NCI-H128 (cell line): Measurements from ENCODE around the gene FARS2.
A peak's percentile ranks its signal among the peaks of the same experiment; 100 is the strongest.

Source experiments
- DNase-seq: peaks from one replicate; lab custom pipeline; 2025; ENCODE audit not compliant: unreplicated experiment; lab: John Stamatoyannopoulos, UW

The FARS2 gene

DNA sequence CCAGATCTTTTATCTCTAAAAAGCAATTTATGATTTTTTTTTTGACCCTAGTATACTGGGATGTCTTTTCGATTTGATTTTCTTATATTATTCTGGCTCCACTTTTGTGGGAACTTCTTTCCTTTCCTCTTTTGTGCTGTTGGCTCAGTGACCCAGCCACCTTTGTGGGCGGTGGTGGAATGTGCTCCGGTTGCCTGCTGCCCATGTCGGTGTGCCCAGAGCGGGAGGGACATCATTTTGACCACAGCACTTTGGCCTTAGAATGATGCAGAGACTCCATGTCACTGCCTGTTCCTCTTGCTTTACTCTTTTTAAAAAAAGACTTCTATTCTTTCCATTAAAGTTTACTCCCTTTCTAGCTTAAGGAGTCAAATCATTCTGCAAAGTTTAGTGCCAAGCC, 198.0 kb downstream of the FARS2 start:
- no peak for DNase-seq

DNA sequence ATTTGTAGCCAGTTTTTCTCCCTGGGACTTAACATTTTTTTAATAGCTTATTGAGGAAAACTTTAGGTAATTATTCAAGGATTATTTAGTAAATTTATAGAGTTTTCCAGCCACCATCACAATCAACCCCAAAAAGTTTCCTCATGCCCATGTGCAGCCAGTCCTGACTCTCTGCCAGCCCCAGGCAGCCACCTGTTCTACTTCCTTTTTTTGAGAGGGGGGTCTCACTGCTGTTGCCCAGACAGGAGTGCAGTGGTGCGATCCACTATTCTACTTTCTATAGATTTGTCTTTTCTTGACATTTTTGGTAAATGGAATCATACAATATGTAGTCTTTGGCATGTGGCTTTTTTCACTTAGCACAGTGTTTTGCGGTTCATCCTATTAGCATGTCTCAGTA, 200.1 kb downstream of the FARS2 start:
- DNase-seq, result no peak

DNA sequence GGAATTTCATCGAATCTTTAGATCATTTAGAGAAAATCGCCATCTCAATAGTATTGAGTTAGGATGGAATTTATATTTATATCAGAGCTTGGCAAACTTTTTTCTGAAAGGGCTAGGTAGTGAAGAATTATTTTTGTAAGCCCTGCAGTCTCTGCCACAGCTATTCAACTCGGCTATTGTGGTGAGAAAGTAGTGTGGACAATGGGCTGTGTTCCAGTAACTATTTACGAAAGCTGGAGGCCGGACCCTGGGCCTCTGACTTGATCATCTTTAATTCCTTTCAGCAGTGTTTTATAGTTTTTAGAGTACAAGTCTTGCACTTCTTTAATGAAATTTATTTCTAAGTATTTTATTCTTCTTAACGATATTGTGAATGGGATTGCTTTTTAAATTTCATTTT, 201.5 kb downstream of the FARS2 start:
- DNase-seq, result no peak

DNA sequence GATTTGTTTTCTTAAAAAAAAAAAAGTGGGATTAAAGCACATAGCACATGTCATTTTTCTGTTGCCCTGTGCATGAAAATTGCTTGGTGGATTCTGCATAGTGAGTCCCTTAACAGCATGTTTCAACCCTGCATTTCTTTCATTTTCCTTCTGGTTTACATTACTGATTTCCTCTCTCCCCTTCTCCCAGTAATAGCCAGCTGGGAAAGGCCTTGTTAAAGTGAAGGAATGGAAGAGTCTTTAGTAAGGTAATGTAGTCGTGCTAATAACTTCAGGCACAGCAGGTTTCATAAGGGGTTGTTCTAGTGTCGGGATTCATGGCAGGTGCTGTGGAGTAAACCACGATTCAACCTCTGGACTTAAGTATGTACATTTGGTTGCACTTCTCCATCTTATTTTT, 202.4 kb downstream of the FARS2 start:
- no peak for DNase-seq

DNA sequence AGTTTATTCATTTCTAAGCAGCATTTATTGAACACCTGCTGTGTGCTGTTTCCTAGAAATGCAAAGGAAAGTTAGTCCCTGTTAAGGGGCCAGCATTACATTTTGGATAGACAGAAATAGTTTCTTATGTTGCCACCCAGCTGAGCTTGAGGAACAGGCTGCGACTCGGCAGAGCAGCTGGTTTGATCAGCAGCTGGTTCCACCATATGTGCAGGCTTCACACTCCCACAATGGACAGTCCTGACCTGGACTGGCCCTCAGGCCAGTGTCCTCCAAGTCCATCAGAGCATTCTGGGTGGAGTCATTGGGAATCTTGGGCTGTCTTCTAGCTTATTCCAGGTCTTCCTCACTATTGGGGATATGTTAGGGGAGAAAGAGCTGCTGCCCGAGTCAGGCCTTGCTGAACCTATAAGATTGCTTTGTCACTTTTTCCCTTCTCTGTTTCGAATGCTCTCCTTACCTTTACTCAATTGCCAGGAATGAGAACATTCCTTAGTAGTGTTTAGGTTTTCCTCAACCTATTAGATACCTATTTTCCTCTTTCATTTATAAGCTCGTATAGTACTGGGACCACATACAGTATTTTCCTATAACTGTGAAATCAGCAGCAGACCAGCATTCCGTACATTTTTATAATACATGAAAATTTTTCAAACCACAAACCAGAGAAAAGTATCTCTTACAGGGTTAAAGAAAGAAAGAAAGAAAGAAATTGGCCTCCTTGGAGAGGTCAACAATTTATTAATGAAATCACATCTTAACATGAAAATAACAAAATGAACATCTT, 203.0 kb downstream of the FARS2 start:
- no peak for DNase-seq

DNA sequence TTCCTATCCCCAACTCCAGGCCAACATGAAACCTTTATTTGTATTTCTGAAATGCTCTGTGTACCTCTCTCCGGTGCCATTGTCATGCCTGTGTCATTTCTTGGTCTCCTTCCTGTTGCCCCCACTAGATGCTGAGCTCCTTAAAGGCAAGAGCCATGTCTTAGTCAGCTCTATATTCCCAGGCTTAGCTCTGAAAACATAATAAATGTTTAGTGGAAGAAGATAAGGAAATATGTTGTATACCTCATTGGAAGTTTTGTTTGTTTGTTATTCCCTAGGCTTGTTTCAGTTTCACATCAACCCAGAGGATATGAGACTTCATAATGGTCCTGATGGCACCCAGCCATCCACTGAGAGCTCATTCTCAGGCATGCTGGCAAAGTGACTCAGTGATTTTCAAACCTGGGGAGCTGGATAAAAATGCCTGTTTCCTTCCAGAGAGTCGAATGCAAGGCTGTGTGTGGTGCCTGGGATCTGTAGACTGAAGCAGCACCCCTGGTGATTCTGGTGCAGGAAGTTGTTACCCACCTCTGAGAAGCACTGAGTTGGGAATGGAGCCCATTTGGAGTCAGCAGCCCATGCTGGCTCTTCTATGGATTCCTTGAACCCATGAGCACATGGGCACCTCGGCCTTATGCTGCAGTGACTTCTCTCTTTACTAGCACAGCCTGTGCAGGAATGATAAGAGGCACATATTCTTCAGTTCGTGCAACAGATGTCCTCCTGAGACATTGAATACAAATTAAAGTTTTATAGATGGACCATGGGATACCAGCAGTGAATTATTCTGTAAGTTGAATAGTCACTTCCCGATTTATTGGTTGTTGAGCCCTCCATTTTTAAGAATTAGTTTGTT, 205.2 kb downstream of the FARS2 start:
- DNase-seq, result no peak

DNA sequence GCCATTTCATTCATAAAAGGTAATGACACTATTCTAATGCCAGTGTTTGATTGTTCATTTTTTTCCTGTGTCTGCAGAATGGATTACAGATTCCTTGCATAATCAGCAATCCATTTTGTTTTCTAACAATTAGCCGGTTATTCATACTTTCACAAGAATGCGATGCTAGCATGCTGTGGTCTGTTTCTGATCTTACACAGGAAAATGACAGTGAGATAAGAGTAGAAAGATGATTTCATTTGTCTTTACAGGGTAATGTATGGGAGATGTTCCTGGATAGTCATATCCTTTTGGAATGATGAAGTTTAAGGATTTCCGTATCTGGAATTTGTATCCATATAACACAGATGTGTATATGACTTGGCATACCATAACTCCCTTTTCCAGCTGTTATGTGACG, 207.3 kb downstream of the FARS2 start:
- no peak for DNase-seq

DNA sequence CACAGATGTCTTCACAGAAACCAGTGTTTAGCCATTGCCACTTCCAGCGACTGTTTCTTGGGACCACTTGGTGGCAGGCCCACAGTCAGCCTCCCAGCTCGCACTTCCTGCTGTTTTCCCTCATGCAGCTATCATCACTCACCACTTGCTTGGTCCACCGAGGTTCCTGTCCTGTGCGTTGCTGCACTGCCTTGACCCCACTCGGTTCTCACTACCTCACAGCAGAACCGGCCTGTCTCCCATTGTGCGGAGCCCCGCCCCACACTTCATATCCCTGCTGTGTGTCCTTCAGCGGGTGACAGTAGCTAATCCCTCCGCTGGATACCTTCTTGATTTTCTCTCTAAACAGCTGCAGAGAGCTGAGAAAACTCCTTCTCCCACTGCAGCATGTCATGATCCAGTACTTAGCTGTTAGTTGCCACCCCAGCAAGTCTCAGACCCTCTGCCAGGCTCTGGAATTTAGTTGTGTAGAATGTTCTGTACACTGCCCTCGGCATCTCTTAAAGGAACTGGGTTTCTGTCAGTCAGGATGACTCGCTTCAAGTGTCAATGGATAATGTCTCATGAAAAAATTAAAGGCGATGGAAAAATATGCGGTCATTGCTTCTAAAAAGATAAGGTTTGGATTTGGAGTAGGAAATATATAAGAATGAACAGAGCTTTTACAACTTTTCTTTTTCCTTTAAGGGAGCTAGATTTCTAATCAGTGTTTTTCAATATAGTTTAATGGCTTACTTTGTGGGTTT, 208.0 kb downstream of the FARS2 start:
- no peak for DNase-seq

DNA sequence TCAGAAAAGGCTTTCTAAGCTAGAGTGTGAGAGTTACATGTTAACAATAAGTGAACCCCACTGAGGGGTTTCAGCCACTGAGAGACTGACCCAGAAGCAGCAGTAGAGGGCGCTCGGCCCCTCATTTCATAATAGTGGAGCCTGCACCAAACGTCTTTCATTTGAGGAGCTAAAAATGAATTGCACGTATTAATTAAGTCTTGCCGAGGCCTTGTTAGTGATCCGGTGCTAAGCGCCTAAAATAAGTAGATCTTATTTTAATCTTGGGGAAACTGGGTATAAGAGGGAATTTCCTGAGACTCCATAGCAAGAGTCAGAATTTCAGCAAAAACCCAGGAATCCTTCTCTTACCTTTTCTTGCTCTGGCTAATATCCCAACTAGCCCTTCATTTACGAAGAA, 209.7 kb downstream of the FARS2 start:
- peak; percentile 54 for DNase-seq

DNA sequence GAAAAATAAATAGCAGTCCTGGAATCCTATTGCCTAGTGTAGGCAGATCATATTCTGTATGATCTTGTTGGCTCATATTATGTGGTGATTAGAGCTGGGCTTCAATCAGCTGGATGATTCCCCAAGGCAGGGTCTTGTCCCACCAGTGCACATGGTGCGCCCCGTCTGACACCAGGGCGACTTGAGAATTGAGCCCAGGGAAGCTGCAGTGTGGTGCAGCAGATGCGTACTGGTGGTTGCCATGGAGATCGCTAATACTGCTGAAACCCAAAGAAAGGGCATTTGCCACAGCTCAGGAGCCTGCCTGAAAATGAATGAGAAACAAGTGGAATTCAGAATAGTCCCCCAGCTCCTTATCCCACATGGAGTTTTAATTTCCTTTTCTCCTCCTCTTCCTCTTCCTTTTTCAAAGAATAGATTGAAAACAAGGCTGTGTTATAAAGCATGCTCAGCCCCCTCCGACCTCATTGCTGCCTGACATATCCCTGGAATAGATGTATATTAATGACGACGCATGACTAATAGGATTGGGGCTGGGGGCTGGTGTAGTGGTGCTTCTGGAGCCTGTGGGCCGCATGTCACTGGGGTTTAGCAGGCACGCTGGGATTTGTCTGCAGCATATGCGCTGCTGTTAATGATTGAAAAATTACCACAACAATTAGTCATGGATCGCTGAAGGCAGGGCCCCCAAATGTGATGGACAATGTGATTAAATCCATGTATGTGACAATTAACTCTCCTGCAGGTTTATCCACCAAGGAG, 210.5 kb downstream of the FARS2 start:
- DNase-seq, result no peak

DNA sequence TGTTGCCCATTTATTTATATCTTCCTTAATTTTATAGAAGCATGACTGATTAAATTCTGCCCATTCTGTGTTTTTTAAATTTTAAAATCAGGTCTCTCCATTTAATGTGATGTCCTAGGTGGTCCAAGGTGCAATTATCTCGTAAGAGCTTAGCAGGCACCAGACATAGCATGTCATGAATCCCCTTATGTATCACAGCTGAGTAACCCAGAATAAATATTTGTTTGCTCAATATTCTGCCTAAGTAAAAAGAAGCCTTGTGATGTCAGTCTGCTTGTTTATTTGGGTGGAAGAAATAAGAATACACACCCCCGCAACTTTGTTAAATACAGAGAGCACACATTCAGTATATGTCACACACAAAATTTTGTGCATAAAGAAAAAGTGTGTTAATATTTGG, 211.3 kb downstream of the FARS2 start:
- no peak for DNase-seq

DNA sequence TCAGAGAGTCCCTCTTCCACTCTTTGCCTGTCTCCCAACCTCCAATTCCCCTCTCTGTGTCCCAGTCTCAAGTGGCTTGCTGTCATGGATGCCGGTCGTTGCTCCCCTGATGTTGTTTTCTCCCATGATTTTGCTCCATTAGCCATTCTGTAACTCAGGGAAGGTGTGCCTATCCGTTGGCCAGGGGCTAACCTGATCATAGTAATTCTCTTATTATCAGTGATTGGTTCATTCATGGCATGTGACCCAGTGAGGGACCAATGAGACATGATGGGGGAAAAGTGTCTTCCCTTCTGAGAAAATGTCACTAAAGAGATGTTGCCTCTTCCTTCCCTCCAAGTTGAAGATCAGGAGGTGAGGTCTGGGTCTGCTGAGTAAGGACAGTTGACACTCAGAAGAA, 214.5 kb downstream of the FARS2 start:
- no peak for DNase-seq

DNA sequence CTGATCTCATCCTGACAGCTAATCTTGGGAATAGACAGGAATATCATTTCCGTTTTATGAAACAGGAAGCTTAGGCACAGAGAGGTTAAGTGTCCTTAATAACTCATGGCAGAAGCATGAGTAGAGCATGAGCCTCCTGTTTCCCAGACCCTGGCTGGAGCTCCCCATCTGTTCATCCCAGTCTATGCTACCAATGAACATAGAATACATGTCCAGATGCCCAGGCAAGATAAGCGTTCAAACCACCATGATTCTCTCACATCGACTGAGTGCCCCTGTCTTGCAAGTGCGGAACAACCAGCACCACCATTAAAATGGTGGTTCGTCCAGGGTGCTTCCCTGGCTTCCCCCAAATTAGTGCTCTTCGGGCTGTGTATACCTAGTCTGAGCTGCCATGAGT, 217.1 kb downstream of the FARS2 start:
- no peak for DNase-seq

DNA sequence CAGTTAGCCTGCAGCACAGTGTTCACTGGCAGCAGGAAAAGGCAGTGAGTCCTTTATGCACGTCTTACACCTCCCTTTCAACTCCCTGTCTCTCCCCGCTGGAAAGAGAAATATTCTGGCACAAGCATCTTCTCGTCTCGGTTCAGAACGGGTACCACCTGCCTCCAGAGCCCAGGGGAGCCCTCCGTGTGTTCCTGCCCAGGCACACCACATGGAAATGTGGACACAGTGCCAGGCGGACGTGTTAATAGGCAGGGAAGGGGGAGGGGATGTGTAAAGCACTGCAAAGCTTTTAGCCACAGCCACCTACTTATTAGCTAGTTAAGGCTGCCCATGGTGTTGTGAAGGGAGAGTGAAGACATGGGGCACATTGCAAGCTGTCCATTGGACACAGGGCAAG, 219.7 kb downstream of the FARS2 start:
- peak; percentile 40 for DNase-seq

DNA sequence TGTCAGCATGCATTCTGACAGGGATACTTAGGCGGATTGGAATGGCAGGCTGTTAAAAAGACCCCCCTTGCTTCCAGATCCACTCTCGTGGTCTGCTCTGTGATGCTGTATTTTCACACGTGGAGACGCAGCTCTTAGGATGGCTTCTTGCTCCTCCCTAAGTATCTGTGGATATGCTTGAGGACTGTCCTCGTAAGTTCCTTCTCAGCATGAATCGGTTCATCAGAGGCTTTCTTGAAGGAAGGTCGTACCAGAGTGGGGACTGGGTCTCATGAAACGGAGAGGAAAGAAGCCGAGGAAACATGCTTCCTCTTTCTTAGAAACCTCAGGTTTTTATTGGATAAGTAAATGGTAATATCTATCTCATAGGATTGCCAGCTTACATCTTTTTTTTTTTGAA, 220.4 kb downstream of the FARS2 start:
- DNase-seq, result no peak

DNA sequence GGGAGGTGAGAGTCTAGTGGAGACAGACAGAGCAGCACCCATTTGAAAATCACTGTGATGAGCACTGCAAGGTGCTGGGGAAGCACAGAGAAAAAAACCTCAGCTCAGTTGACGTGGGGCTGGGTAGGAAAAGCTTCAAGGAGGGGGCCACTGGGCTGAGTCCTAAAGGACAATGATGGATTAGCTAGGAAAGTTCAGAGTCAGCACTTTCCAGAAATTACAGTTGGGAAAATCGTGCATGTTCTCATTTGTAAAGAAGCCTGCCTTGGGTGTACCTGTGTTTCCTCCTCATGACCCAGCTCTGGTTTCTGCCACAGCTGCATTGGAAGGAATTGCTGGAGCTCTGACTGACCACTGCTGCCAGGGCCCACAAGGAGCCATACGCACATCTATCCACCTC, 221.3 kb downstream of the FARS2 start:
- no peak for DNase-seq

DNA sequence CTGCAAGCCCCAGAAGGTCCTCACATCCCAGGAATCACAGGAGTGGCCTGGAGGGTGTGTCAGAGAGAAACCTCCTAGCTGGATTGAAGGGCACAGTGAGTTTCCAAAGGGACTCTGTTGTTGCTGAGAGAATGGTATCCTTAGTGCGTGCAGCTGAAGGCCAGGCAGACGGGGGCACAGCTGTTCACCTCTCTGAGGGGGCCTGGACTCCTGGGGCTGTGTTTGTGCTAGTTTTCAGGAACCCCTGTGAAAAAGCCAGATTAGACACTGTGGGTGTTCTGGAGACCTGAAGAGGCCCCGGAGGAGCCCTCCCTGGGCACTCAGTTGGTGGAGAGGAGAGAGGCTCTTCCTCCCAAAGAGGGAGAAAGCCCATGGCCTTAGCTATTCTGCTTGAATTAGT, 223.4 kb downstream of the FARS2 start:
- DNase-seq, result no peak

DNA sequence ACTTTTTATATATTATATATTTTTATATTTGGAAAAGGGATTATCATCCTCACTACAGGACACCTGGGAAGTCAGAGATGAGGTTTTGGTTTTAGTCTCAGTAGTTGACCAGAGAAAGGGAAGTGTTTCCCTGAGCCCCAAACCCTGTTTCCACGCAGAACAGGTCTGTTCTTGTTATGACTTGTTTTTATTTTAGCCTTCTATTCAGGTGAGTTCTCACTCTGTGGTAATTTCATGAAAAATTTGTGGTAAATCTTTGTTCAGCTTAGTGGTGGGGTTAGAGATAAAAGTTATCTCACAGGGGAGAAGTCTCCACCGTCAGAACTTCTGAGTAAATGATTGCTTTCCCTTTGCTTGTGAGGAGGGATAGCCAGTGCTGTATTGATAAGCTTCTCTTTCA, 224.9 kb downstream of the FARS2 start:
- no peak for DNase-seq

DNA sequence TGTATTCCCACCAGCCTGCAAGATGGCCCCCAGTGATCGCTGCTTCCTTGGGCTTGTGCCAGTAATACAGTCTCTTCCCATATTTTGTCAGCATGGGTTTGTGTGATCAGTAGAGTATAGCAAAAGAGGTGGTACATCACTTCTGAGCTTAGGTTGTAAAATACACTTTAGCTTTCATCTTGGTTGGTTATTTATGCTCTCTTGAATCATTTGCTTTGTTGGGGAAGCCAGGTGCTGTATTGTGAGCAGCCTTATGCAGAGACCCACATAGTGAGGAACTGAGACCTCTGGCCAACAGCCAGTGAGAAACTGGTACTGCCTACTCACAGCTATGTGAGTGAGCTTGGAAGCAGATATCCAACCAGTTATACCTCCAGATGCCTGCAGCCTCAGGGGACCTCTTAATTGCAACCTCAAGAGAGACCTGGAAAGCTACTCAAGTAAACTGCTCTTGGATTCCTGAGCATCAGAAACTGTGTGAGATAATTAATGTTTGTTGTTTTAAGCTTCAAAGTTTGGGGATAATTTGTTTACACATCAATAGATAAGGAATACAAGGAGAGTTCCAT, 229.3 kb downstream of the FARS2 start:
- peak; percentile 78 for DNase-seq

DNA sequence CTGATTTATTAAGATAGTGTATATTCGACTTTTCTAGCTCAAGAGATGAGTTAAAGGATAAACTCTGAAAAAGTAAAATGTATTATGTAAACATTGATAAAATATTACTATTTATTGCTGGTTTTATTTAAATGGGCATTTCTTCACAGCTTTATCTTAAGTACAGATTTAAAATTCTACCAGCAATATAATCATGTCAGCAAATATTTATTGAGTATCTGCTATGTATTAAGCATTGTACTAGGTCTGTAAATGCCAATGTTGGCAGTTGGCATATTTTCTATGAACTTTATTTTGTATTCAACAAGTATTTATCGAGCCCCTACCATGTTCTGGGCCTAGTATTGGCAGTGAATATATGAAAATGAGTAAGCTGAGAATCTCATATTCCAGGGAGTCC, 231.0 kb downstream of the FARS2 start:
- DNase-seq, result no peak

DNA sequence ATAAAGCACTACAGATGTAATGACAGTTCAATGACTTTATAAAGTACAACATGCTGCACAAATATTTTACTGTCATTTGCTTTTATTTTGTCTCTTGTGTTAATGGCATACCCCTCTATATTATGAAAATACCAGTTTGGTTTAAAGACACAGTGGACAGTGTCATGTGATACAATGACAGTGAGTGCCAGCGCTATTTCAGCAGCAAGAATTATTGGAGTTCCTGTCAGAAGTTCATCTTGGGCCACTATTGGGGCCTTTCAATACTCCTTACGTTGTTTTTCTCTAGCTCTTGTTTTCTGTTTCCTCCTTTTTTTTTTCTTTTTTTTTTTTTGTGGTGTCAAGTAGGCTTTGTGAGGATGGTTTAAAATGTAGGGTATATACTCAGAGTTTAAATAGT, 232.5 kb downstream of the FARS2 start:
- no peak for DNase-seq
